Effector memory CD8-positive, alpha-beta T cell (primary cell): Measurements from ENCODE around the gene MYBPHL.
A peak's percentile ranks its signal among the peaks of the same experiment; 100 is the strongest.

ENCODE experiments used
- ATAC-seq: fragments of 150-1000 bp; cut with Tn5 transposase; replicated peaks from 2 replicates; pipeline ENCODE4 v1.10.0; 2021; ENCODE audit warnings: mild to moderate bottlenecking, moderate library complexity
- DNase-seq, 3 experiments: peaks; one replicate each; pipeline ENCODE4 v3.0.0; 2021
- H3K27ac Mint-ChIP-seq, 2 donors: one replicate each; pipeline ENCODE4 v1.8.0; 2022; ENCODE audit warnings: mild to moderate bottlenecking in 2 of 2, mixed read lengths in 2 of 2, moderate library complexity in 2 of 2
- H3K27me3 Mint-ChIP-seq, 2 donors: one replicate each; pipeline ENCODE4 v1.8.0; 2022; ENCODE audit warnings: mixed read lengths in 2 of 2
- H3K36me3 Mint-ChIP-seq: one replicate; pipeline ENCODE4 v1.8.0; 2022; ENCODE audit warnings: mild to moderate bottlenecking, moderate library complexity, mixed read lengths; ENCODE audit not compliant: insufficient read depth
- H3K4me1 Mint-ChIP-seq, 2 donors: one replicate each; pipeline ENCODE4 v1.8.0; 2022; ENCODE audit warnings: low read depth in 2 of 2, mixed read lengths in 2 of 2
- H3K4me3 Mint-ChIP-seq, 2 donors: one replicate each; pipeline ENCODE4 v1.8.0; 2022; ENCODE audit warnings: mild to moderate bottlenecking in 2 of 2, mixed read lengths in 2 of 2, moderate library complexity in 2 of 2
- H3K9me3 Mint-ChIP-seq, 2 donors: one replicate each; pipeline ENCODE4 v1.8.0; 2022; ENCODE audit warnings: mixed read lengths in 2 of 2

Gene MYBPHL

GRCh38 chr1:109243860-109244552, 62.8 kb downstream of the MYBPHL start:
- ATAC-seq (no peak), DNase-seq (no peak)
- Mint-ChIP-seq H3K27ac (no peak overlapping the region), H3K4me3 (no peak overlapping the region), H3K9me3 (no peaks in the 10 kb centered on the region), H3K27me3 (peaks cover 9 to 42% of the 10 kb centered on the region in 2 donors), H3K4me1 (peaks cover 16 to 22% of the 10 kb centered on the region in 2 donors), H3K36me3 (peaks cover 3% of the 10 kb centered on the region)

- H3K4me1 Mint-ChIP-seq = peaks cover 16 to 21% of the 10 kb centered on the region in 2 donors
- no peak overlapping the region for H3K27ac Mint-ChIP-seq
- H3K36me3 Mint-ChIP-seq = peaks cover 6% of the 10 kb centered on the region
- H3K4me3 Mint-ChIP-seq = no peak overlapping the region
- H3K9me3 Mint-ChIP-seq = no peaks in the 10 kb centered on the region
- H3K27me3 Mint-ChIP-seq = peaks cover 9 to 41% of the 10 kb centered on the region in 2 donors
- DNase-seq (no peak), ATAC-seq (no peak)
These were observed 63.6 kb downstream of the MYBPHL start for GRCh38 chr1:109243221-109243620.

- Mint-ChIP-seq H3K4me3 (peak overlapping the region in 1 of 2 donors; percentile 48), H3K4me1 (peaks cover 16 to 21% of the 10 kb centered on the region in 2 donors), H3K9me3 (no peaks in the 10 kb centered on the region), H3K36me3 (peaks cover 13% of the 10 kb centered on the region), H3K27me3 (peaks cover 9 to 33% of the 10 kb centered on the region in 2 donors), H3K27ac (peak overlapping the region; percentile 36 to 68)
- ATAC-seq (no peak), DNase-seq (no peak)
These were observed 64.4 kb downstream of the MYBPHL start for GRCh38 chr1:109242387-109242786.
